WTC11 (cell line): Measurements from ENCODE around the gene AMER2. TPM values are rescaled to one million over a fixed set of nuclear protein-coding genes. Genes with fewer than 3 reads are reported as not detected.

Experiments used
- ATAC-seq: fragments of 200-7000 bp; cut with Tn5 transposase; 2 replicates; pipeline ENCODE4 v1.10.0; 2021; ENCODE audit warnings: mild to moderate bottlenecking, moderate library complexity
- CTCF ChIA-PET: fragments of 300-600 bp; sonication (Branson Sonifier 250); formaldehyde crosslinking; loops from one replicate; lab custom pipeline; 2021; ENCODE audit warnings: antibody characterized with exemption; lab: Charles Lee
- POLR2A ChIA-PET: fragments of 350-600 bp; sonication (Branson Sonifier 250); formaldehyde crosslinking; loops from one replicate; lab custom pipeline; 2021; ENCODE audit warnings: antibody characterized with exemption; lab: Charles Lee
- DNase-seq: peaks from one replicate; pipeline ENCODE4 v3.0.0; 2021; ENCODE audit warnings: low spot score
- H3K27ac Mint-ChIP-seq: 2 replicates; pipeline ENCODE4 v1.8.0; 2021; ENCODE audit warnings: mixed read lengths
- H3K27me3 Mint-ChIP-seq: 2 replicates; pipeline ENCODE4 v1.8.0; 2021; ENCODE audit warnings: low read depth, mild to moderate bottlenecking, moderate library complexity, mixed read lengths
- H3K36me3 Mint-ChIP-seq: 2 replicates; pipeline ENCODE4 v1.8.0; 2021; ENCODE audit warnings: mixed read lengths
- H3K4me1 Mint-ChIP-seq: 2 replicates; pipeline ENCODE4 v1.8.0; 2022; ENCODE audit warnings: mixed read lengths
- H3K4me3 Mint-ChIP-seq: 2 replicates; pipeline ENCODE4 v1.8.0; 2021; ENCODE audit warnings: mild to moderate bottlenecking, moderate library complexity, mixed read lengths
- H3K9me3 Mint-ChIP-seq: 2 replicates; pipeline ENCODE4 v1.8.0; 2021; ENCODE audit warnings: mixed read lengths
- CBFB ChIP-seq: sonication (generic); formaldehyde crosslinking; IDR thresholded peaks from 2 replicates; pipeline ENCODE4 v1.8.1; 2022; ENCODE audit warnings: mild to moderate bottlenecking, low read depth, missing genetic modification reagents
- ETV6 ChIP-seq: sonication (generic); formaldehyde crosslinking; IDR thresholded peaks from 2 replicates; pipeline ENCODE4 v1.8.1; 2022; ENCODE audit warnings: mild to moderate bottlenecking, missing genetic modification reagents
- FOXK1 ChIP-seq: sonication (generic); formaldehyde crosslinking; IDR thresholded peaks from 2 replicates; pipeline ENCODE4 v1.8.0; 2022; ENCODE audit warnings: mild to moderate bottlenecking, moderate library complexity, missing genetic modification reagents
- GABPB1 ChIP-seq: sonication (generic); formaldehyde crosslinking; IDR thresholded peaks from 2 replicates; pipeline ENCODE4 v1.8.1; 2023; ENCODE audit warnings: mild to moderate bottlenecking, missing genetic modification reagents
- GRHL2 ChIP-seq: fragments of 250-450 bp; sonication (Bioruptor Pico); IDR thresholded peaks from 2 replicates; pipeline ENCODE4 v1.8.0; 2022; ENCODE audit warnings: mild to moderate bottlenecking, moderate library complexity; ENCODE audit not compliant: insufficient replicate concordance, severe bottlenecking
- IRF2 ChIP-seq: sonication (generic); formaldehyde crosslinking; IDR thresholded peaks from 2 replicates; pipeline ENCODE4 v1.8.0; 2022; ENCODE audit warnings: low read depth, missing genetic modification reagents, borderline replicate concordance
- KAT7 ChIP-seq: sonication (generic); formaldehyde crosslinking; IDR thresholded peaks from 2 replicates; pipeline ENCODE4 v1.8.1; 2023; ENCODE audit warnings: missing genetic modification reagents, mild to moderate bottlenecking, borderline replicate concordance
- MLX ChIP-seq: sonication (generic); formaldehyde crosslinking; IDR thresholded peaks from 2 replicates; pipeline ENCODE4 v1.8.1; 2023; ENCODE audit warnings: mild to moderate bottlenecking, missing genetic modification reagents, moderate library complexity
- NFATC4 ChIP-seq: fragments of 250-450 bp; sonication (Bioruptor Pico); IDR thresholded peaks from 2 replicates; pipeline ENCODE4 v1.9.0; 2021; ENCODE audit warnings: mild to moderate bottlenecking
- SMAD3 ChIP-seq: sonication (generic); formaldehyde crosslinking; IDR thresholded peaks from 2 replicates; pipeline ENCODE4 v1.8.0; 2022; ENCODE audit warnings: missing genetic modification reagents, mild to moderate bottlenecking, borderline replicate concordance
- TEAD4 ChIP-seq: sonication (generic); formaldehyde crosslinking; IDR thresholded peaks from 2 replicates; pipeline ENCODE4 v1.8.0; 2022; ENCODE audit warnings: mild to moderate bottlenecking, missing genetic modification reagents
- TP53 ChIP-seq: sonication (generic); formaldehyde crosslinking; IDR thresholded peaks from 2 replicates; pipeline ENCODE4 v1.8.1; 2023; ENCODE audit warnings: mild to moderate bottlenecking, missing genetic modification reagents
- ZBTB21 ChIP-seq: sonication (generic); formaldehyde crosslinking; IDR thresholded peaks from 2 replicates; pipeline ENCODE4 v1.8.1; 2023; ENCODE audit warnings: mild to moderate bottlenecking, missing genetic modification reagents, borderline replicate concordance
- ZNF121 ChIP-seq: sonication (generic); formaldehyde crosslinking; IDR thresholded peaks from 2 replicates; pipeline ENCODE4 v1.8.0; 2023; ENCODE audit warnings: missing genetic modification reagents
- ZNF219 ChIP-seq: sonication (generic); formaldehyde crosslinking; IDR thresholded peaks from 2 replicates; pipeline ENCODE4 v1.8.0; 2023; ENCODE audit warnings: missing genetic modification reagents, mild to moderate bottlenecking, borderline replicate concordance
- ZNF263 ChIP-seq: sonication (generic); formaldehyde crosslinking; IDR thresholded peaks from 2 replicates; pipeline ENCODE4 v1.8.1; 2022; ENCODE audit warnings: low read depth, mild to moderate bottlenecking, moderate library complexity, missing genetic modification reagents
- ZNF512 ChIP-seq: sonication (generic); formaldehyde crosslinking; IDR thresholded peaks from 2 replicates; pipeline ENCODE4 v1.8.1; 2022; ENCODE audit warnings: missing genetic modification reagents, borderline replicate concordance
- total RNA-seq: library from RNA; stranded (reverse); gene quantifications from 3 replicates; pipeline ENCODE4 v1.2.3, GENCODE V29; 2021
- TF ChIP-seq, protein P1 (sequence below): sonication (generic); formaldehyde crosslinking; IDR thresholded peaks from 2 replicates; pipeline ENCODE4 v1.8.0; 2023; ENCODE audit warnings: missing genetic modification reagents
- TF ChIP-seq, protein P2 (sequence below): sonication (generic); formaldehyde crosslinking; IDR thresholded peaks from 2 replicates; pipeline ENCODE4 v1.8.1; 2023; ENCODE audit warnings: mild to moderate bottlenecking, moderate library complexity, missing genetic modification reagents
- TF ChIP-seq, protein P3 (sequence below): fragments of 200-600 bp; IDR thresholded peaks from 2 replicates; pipeline ENCODE4 v1.8.0; 2022; ENCODE audit warnings: antibody characterized with exemption

AMER2 gene
- total RNA-seq, 1 experiment from 2014 or later = 0.48 TPM

DNA sequence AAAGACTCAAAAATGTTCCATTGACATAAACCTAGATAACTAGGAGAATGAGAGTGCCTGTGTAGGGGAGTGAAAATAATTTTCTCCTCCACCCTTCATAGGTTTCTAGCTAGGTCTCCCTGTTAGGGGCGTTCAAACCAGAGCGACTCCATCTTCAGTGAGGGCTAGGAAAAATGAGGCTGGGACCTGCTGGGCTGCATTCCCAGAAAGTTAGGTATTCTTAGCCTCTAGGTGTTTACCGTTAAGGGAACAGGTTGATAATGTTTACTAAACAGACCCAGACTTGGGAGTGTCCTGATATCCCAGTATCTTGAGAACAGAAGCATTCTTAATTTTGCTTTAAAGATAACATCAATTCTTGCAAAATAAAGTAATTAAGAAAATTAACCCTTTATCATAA, 56.0 kb downstream of the AMER2 start:
- TF ChIP-seq NFATC4 (CRISPR knock-in tag) (no peak), IRF2 (CRISPR knock-in tag) (no peak), ETV6 (no peak), ZNF512 (CRISPR knock-in tag) (no peak), MLX (CRISPR knock-in tag) (no peak), FOXK1 (CRISPR knock-in tag) (no peak), KAT7 (CRISPR knock-in tag) (no peak), ZNF263 (no peak), CBFB (CRISPR knock-in tag) (no peak), SMAD3 (CRISPR knock-in tag) (no peak), ZNF121 (no peak), ZNF219 (CRISPR knock-in tag) (no peak), GRHL2 (CRISPR knock-in tag) (no peak), TEAD4 (CRISPR knock-in tag) (no peak), GABPB1 (CRISPR knock-in tag) (no peak), ZBTB21 (no peak)
- TF ChIP-seq, protein P1, sequence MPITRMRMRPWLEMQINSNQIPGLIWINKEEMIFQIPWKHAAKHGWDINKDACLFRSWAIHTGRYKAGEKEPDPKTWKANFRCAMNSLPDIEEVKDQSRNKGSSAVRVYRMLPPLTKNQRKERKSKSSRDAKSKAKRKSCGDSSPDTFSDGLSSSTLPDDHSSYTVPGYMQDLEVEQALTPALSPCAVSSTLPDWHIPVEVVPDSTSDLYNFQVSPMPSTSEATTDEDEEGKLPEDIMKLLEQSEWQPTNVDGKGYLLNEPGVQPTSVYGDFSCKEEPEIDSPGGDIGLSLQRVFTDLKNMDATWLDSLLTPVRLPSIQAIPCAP = no peak
- TF ChIP-seq, protein P2, sequence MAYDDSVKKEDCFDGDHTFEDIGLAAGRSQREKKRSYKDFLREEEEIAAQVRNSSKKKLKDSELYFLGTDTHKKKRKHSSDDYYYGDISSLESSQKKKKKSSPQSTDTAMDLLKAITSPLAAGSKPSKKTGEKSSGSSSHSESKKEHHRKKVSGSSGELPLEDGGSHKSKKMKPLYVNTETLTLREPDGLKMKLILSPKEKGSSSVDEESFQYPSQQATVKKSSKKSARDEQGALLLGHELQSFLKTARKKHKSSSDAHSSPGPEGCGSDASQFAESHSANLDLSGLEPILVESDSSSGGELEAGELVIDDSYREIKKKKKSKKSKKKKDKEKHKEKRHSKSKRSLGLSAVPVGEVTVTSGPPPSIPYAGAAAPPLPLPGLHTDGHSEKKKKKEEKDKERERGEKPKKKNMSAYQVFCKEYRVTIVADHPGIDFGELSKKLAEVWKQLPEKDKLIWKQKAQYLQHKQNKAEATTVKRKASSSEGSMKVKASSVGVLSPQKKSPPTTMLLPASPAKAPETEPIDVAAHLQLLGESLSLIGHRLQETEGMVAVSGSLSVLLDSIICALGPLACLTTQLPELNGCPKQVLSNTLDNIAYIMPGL (CRISPR knock-in tag) = no peak
- Mint-ChIP-seq H3K27ac (no peak overlapping the region), H3K9me3 (no peaks in the 10 kb centered on the region), H3K36me3 (0 out of 2 replicates have a peak, but pooled peaks cover 2% of the 10 kb centered on the region), H3K4me1 (peaks cover 59% of the 10 kb centered on the region), H3K27me3 (peaks cover 14% of the 10 kb centered on the region), H3K4me3 (no peak overlapping the region)
- DNase-seq (no peak), ATAC-seq (no peak)
- CTCF ChIA-PET = no interaction called here
- POLR2A ChIA-PET = no interaction called here

DNA sequence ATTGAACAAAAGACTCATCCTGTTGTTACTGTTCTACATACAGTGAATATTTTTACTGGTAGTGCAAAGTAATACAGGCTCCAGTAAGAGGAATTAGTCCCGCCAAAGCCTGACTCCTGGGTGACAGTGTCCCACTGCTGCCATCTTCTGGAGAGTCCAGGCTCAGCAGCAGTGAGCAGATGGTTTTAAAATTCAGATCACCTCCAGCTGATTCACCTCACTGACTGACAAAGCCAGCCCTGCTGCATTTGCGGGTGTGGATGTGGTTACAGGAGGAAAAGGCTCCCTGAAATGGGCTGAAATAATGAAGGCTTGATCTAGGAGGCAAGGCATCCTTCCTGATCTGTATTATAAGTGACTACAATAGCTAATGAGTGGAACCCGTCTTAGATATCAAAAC, 57.9 kb downstream of the AMER2 start:
- peaks cover 14% of the 10 kb centered on the region for H3K27me3 Mint-ChIP-seq
- H3K4me3 Mint-ChIP-seq = no peak overlapping the region
- no peaks in the 10 kb centered on the region for H3K9me3 Mint-ChIP-seq
- peaks cover 50% of the 10 kb centered on the region for H3K4me1 Mint-ChIP-seq
- CTCF ChIA-PET = interaction anchor here (0.6 to 3.2 kb wide), 36 partner anchors 11 to 1099 kb away, joined by 3 to 37 read pairs (median 3); partner anchors contain the start of gene PABPC3
- TF ChIP-seq, protein P3, sequence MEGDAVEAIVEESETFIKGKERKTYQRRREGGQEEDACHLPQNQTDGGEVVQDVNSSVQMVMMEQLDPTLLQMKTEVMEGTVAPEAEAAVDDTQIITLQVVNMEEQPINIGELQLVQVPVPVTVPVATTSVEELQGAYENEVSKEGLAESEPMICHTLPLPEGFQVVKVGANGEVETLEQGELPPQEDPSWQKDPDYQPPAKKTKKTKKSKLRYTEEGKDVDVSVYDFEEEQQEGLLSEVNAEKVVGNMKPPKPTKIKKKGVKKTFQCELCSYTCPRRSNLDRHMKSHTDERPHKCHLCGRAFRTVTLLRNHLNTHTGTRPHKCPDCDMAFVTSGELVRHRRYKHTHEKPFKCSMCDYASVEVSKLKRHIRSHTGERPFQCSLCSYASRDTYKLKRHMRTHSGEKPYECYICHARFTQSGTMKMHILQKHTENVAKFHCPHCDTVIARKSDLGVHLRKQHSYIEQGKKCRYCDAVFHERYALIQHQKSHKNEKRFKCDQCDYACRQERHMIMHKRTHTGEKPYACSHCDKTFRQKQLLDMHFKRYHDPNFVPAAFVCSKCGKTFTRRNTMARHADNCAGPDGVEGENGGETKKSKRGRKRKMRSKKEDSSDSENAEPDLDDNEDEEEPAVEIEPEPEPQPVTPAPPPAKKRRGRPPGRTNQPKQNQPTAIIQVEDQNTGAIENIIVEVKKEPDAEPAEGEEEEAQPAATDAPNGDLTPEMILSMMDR = peak; percentile 73
- no peak for TF ChIP-seq TP53
- TF ChIP-seq, all 79 proteins: peak for 1
- no peak overlapping the region for H3K27ac Mint-ChIP-seq
- no peaks in the 10 kb centered on the region for H3K36me3 Mint-ChIP-seq
- POLR2A ChIA-PET = no interaction called here
- peak; percentile 88 for DNase-seq
- ATAC-seq = peak; percentile 87
